ENCODE results near the gene KRTAP10-8. TPM values are rescaled to one million over a fixed set of nuclear protein-coding genes. Genes with fewer than 3 reads are reported as not detected.
"Not testable (repeated sequence)": the region's sequence is repeated elsewhere in the genome, so short reads cannot be mapped to it uniquely, and the experiment has no call there.

KRTAP10-8 gene
- total RNA-seq, 1 donor from 2014 or later = not detected

DNA sequence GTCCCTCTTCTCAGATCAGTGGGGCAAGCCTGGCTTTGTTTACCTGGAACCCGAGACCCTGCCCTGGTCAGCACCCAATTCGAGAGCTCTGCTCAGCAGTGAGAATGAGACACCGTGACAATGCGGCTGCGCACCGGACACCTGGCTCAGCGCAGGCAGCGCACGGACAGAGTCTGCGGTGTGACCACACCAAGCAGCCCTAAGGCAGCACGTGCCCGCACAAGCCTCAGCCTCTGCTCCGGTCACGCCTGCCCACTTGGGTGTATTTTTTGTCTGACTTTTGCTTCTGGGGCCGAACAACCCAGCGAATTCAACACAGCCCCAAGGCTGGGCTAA, 4.7 kb downstream of the KRTAP10-8 start:
- no peak for DNase-seq (ENCODE audit: low spot score)

DNA sequence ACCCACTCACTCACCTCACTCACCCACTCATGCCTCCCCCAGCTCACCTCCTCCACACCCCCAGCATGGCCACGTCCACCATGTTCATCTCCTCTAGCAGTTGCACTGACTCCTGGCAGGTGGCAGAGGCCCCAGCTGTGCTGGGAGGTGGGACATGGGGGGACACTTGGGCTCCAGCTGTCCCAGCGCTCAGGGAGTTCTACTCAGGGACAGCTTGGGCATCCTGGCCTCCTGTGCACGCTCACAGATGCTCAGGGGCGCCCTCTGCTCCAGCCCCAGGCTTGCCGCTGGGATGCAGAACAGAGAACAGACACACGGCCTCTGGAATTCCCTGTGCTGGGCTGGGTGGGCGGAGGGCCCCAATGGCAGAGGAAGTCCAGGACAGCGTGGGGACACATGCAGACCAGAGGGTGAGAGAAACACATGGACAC, 5.2 kb downstream of the KRTAP10-8 start:
- DNase-seq (ENCODE audit: low spot score) = no peak

DNA sequence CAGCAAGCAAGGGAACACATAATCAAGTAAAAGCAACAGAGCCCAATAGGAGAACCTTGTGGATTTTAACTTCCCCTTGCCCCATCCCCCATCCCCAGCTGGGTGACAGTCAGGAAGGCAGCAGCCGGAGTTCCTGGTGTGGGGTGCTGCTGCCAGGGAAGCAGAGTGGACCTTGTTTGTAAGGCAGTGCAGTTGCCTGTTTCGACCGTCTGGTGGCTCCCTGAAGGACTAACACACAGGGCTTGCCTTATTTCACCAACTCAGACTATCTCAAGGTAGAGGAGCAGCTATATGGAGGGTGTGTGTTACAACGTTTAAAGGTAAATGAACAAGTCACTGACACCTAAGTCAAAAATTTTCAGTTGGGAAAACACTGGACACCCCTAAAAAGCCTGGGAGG, 6.6 kb downstream of the KRTAP10-8 start:
- DNase-seq (ENCODE audit: low spot score) = no peak

DNA sequence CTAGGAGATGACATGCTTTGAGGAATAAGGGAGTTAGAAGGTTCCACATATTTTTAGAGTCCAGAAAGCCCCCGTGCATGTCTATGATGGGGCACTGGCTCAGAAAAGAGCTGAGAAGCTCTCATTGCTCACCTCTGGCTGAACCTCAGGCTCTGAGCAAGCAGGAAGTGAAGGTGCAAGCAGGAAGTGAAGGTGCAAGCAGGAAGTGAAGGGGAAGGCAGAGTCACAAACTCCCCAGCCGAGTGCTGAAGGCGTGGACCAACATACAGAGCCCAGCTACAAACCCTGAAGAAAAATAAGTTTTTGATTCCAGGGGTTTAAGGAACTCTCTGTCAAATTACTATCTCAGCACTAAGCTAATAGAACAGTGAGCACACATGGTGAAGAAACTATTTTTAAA, 7.0 kb downstream of the KRTAP10-8 start:
- DNase-seq (ENCODE audit: low spot score) = no peak

DNA sequence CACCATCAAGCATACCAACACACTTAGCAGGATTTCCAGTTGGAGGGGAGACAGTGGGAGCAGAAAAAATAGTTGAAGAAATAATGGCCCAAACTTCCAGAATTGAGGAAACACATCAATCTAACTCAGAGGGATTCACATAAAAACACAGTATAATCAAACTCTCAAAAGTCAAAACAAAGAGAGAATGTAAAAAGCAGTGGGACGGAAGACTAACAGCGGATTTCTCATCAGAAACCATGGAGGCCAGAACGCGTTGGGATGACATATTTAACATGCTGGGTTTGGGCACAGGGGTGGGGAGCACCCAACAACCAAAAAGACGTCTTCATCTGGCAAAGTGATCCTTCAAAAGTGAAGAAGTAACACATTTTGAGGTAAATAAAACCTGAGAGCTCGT, 8.0 kb downstream of the KRTAP10-8 start:
- DNase-seq (ENCODE audit: low spot score) = no peak

DNA sequence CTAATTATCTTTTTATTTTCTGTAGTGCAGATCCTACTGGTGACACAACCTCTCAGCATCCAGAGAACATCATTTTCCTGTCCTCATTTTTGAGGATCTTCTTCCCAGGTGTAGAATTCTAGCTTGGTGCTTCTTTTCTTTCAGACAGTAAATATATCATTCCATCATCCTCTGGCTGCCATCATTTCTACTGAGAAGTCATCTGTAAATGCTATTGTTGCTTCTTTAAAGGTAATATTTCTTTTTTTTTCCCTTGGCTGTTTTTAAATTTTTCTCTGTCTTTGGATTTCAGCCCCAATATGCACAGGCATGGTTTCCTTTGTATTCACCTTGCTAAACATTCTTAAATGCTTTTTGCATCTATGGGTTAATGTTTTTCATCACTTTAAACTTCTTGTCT, 11.7 kb downstream of the KRTAP10-8 start:
- DNase-seq (ENCODE audit: low spot score) = no peak

DNA sequence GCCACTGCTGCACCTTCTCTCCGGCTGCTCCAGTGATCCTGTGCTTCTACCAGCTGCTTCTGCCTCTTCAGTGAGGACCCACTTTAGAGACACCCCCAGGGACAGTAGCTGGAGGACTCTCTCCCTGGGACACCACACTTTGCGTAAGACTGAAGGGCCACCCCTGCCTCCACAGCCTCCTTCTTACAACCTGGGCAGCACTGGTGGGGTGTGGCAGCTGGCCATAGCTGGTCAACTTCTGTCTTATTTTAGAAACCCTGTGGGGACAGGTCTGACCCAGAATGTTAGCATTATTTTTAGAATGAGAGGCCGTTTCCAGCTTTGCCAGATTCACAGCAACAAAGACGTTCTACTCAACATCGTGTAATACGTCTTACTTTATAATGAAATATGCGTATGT, 13.9 kb downstream of the KRTAP10-8 start:
- DNase-seq (ENCODE audit: low spot score) = no peak

DNA sequence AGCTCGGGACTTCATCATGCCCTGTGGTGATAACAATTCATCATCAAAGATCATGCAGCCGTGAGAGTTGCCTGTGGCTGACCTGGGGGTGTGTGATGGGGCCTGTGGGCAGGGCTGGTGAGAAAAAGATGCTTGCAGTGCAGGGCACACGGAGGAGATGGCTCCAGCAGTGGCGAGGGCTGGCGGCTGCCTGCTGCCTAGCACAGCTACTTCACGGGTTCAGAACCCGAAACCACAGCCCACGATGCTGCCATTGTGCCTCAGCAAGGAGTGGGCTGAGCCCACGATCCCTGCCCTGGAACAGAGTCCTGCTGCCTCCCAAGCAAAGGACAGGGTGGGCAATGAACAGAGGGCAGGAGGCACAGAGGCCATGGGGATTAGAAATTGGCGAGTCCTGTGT, 14.4 kb downstream of the KRTAP10-8 start:
- DNase-seq (ENCODE audit: low spot score) = no peak

DNA sequence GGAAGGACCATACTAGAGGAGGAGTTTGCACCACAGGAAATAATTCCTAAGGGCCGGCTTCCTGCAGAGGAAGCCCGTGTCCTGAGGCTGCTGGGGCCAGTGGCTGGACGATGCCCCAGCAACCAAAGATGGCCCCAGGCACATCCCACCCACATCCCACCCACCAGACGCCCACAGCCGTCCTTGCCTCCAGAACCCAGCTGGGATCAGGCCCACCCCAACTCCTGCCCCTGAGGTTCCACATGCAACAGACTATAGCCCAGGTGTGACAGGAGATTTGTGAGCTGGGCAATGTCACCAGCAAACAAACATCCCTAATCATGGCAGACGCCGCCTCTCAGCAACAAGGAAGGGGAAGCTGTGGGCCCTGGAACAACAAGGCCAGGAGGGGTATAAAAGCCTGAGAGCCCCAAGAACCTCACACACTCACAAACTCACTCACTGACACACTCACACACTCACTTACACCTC, 14.8 kb downstream of the KRTAP10-8 start, which contains the start of gene KRTAP10-9:
TSS of gene KRTAP10-9 (plus strand) at position 421 of the 471 bp plus-strand sequence. CDS start 79 bp downstream, outside the sequence.
- DNase-seq (ENCODE audit: low spot score) = no peak

DNA sequence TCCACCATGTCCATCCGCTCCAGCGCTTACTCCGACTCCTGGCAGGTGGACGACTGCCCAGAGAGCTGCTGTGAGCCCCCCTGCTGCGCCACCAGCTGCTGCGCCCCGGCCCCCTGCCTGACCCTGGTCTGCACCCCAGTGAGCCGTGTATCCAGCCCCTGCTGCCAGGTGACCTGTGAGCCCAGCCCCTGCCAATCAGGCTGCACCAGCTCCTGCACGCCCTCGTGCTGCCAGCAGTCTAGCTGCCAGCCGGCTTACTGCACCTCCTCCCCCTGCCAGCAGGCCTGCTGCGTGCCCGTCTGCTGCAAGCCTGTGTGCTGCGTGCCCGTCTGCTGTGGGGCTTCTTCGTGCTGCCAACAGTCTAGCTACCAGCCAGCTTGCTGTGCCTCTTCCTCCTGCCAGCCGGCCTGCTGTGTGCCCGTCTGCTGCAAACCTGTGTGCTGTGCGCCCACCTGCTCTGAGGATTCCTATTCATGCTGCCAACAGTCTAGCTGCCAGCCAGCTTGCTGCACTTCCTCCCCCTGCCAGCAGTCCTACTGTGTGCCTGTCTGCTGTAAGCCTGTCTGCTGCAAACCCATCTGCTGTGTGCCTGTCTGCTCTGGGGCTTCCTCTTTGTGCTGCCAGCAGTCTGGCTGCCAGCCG, 15.4 kb downstream of the KRTAP10-8 start:
- DNase-seq (ENCODE audit: low spot score) = not testable (repeated sequence)

DNA sequence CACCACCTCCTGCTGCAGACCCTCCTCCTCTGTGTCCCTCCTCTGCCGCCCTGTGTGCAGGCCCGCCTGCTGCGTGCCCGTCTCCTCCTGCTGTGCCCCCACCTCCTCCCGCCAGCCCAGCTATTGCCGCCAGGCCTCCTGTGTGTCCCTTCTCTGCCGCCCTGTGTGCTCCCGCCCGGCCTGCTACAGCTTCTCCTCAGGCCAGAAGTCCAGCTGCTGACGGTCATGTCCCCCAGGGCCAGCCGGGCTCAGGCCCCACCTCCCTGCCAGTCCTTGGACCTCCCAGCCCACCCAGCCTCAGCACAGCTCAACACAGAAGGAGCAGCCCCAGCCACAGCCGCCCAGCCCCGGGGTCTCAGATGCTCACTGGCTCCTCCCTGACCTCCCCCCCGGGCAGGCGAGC, 16.0 kb downstream of the KRTAP10-8 start:
- DNase-seq (ENCODE audit: low spot score) = not testable (repeated sequence)

DNA sequence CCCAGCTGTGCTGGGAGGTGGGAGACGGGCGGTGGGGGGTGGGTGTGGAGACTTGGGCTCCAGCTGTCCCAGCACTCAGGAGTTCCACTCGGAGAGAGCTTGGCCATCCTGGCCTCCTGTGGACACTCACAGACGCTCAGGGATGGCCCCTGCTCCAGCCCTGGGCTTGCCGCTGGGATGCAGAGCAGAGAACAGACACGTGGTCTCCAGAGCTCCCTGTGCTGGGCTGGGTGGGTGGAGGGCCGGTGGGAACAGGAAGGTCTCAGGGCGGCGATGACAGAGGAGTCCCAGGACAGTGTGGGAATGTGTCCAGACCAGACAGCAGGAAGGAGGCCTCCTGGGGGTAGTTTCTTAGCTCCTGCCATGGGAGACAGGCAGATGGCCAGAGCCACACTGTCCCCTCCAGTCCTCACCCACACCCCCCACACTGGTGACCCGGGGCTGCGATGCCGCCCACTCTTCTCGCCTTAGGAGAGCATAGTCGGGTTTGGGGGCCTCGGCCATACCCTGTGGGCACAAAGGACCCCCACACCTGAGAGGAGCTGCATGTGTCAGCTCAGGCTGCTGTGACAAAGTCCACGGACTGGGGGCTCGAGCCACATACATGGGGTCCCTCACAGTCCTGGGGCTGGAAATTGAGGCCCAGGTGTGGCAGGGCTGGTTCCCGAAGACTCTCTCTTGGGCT, 17.0 kb downstream of the KRTAP10-8 start:
- DNase-seq (ENCODE audit: low spot score) = no peak

DNA sequence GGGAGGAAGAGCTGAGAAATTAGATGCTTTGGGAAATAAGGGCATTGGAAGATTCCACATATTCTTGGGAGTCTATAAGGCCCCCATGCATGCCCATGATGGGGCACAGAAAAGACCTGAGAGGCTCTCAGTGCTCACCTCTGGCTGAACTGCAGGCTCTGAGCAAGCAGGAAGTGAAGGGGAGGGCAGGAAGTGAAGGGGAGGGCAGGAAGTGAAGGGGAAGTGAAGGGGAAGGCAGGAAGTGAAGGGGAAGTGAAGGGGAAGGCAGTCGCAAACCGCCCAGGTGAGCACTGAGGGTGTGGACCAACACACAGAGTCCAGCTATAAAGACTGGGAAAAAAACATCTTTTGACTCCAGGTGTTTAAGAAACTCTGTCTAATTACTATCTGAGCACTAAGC, 18.6 kb downstream of the KRTAP10-8 start:
- no peak for DNase-seq (ENCODE audit: low spot score)

DNA sequence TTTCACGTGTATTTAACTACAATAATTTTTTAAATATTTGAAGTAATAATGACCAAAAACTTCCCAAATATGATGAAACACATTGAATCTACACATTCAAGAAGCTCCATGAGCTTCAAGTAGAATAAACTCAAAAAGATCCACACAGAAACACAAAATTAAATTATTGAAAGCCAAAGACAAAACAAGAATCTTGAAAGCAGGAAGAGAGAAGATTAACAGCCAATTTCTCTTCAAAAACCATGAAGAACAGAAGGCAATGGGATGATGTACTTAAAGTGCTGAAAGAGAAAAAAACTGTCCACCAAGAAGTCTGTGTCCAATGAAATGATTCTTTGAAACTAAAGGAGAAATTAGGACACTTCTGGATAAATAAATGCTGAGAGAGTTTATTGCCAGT, 20.2 kb downstream of the KRTAP10-8 start:
- DNase-seq (ENCODE audit: low spot score) = no peak

DNA sequence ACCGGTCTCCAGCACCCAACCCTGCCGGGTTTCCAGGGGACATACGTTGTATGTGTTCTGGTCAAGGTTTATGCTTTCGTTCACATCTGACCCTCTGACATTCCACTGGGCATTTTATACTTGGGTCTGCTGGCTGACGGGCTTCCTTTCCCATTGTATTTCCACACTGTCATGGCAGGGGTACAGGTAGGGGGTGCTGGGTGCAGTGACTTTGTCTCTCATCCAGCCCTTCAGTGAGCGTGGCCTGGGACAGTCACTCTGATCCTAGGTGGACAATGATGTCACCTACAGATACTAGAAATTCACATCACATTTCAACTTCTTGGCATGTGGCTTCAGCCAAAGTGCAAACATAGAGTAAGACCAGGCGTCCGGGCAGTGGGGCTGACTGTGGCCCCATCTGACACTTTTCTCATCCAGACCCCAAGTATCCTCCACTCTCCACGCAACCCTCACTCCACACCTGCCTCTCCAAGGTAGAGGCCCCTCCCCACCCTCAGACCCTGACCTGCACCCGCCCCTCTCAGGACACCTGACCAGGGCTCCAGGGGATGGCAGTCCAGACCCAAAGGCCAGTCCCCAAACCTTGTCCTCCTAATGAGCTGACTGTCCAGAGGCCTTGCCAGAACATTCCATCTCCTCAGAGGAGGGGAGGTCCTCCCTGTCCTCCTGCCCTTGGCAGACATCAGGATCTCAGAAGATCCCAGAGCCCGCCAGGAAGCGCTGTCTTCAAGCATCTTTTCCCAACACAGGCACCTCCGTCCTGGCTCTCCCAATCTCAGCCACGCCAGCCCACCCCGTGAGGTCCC, 24.5 kb downstream of the KRTAP10-8 start:
- DNase-seq (ENCODE audit: low spot score) = no peak

DNA sequence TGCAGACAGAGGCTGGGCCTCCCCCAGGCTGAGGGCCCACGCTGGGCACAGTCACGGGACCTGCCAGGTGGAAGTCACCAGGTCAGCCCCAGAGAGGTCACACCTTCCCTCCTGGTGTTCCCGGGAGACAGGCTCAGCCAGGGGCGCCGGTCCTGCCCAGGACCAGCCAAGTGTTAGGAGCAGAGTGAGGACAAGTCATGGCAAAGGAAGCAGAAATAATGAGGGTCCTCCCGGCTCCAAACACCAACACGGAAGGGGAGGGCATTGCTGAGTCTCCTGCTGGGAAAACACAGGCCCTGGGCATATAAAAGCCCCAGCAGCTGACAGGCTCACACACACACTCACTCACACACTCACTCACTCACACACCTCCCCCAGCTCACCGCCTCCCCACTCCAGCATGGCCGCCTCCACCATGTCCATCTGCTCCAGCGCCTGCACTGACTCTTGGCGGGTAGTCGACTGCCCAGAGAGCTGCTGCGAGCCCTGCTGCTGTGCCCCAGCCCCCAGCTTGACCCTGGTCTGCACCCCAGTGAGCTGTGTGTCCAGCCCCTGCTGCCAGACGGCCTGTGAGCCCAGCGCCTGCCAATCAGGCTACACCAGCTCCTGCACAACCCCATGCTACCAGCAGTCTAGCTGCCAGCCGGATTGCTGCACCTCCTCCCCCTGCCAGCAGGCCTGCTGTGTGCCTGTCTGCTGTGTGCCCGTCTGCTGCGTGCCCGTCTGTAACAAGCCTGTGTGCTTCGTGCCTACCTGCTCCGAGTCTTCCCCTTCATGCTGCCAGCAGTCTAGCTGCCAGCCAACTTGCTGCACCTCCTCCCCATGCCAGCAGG, 25.4 kb downstream of the KRTAP10-8 start, which contains the start of gene KRTAP10-10:
TSS of gene KRTAP10-10 (plus strand) at position 339 of the 833 bp plus-strand sequence. CDS start at position 401, 62 bp downstream.
- no peak for DNase-seq (ENCODE audit: low spot score)

DNA sequence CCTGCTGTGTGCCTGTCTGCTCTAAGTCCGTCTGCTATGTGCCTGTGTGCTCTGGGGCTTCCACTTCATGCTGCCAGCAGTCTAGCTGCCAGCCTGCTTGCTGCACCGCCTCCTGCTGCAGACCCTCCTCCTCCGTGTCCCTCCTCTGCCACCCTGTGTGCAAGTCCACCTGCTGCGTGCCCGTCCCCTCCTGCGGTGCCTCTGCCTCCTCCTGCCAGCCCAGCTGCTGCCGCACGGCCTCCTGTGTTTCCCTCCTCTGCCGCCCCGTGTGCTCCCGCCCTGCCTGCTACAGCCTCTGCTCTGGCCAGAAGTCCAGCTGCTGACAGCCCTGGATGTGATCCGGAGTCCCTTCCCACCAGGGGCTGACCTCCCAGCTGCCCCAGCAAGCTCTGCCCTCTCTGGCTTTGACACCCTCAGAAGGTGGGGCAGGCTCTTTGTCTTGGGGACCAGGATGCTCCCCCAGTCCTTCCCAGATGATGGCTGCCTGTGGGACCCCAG, 26.0 kb downstream of the KRTAP10-8 start:
- not testable (repeated sequence) for DNase-seq (ENCODE audit: low spot score)

DNA sequence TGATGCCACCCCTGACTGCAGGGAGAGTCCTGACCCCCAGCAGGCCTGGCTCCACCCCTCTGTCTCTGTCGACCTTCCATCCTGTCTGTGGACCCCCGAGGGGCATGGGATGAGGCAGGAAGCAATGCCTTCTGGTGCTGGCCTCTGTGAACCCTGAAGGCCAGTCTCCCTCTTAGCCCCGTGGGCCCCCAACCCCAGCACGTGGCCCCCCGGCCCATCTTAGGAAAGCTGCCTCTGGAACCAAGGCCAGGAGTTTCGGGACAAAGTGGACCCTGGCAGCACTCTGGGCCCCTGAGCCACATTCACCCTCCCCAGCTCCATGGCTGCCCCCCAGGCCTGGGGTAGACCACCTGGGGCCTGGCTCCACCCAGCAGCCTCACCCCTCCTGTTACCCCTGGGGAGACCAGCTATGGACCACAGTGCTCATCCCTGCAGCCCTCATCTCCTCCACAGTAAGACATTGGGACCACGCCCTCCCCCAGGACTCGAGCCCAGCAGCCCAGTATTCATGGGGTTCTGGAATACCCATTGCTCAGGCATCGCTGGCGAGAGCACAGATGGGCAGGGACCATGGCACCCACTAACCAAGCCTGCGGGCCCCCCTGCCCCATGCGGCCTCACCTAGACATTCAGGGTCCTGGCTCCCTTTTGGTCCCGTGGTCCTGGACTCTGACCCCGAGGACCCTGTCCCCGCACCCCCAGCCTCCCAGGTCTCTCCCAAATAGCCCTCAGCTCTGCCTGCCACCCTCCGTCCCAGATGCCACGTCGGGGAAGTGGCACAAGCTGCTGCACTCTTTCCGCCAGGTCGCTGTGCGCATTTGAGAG, 26.8 kb downstream of the KRTAP10-8 start:
- not testable (repeated sequence) for DNase-seq (ENCODE audit: low spot score)

DNA sequence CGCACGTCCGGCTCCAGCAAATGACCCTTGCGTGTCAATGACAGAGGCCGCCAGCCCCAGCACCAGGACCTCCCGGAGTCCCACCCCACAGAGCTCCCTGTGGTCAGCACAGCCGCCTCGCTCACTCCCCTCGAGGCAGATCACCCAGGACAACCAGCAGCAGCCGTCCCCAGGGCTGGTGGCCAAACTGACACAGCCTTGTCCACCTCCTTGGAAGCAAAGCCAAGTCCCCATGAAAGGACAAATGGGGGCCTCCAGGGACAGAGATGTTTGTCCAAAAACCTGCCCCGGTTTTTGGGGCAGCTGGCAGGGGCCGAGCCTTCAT, 27.4 kb downstream of the KRTAP10-8 start:
- DNase-seq (ENCODE audit: low spot score) = no peak

DNA sequence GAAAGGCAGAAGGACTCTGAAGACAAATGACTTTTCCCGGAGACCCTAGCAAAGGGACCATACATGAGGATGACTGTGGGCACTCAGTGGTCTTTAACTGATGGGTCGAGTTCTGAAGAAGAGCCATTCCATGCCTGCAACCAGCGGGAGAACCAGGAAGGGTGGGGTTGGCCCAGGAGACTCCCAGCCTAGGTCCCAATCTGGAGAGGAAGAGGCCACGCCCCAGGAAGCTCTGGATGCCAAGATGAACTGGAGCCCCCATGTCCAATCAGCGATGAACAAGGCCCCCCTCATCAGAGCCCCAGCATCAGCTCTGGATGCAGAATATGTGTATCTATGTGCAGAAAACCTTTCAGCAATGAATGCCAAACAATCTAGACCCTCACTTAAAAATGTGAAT, 28.9 kb downstream of the KRTAP10-8 start:
- DNase-seq (ENCODE audit: low spot score) = no peak
